Activated CD8-positive, alpha-beta memory T cell treated with anti-CD3 and anti-CD28 coated beads, Interleukin-2, amount 50 U/mL, for 1 hour (primary cell): ENCODE data around the gene PCDHA5.
"Not testable (repeated sequence)": the region's sequence is repeated elsewhere in the genome, so short reads cannot be mapped to it uniquely, and the experiment has no call there.

Experiments
- DNase-seq: peaks from one replicate; pipeline ENCODE4 v3.0.0-alpha.2; 2020; ENCODE audit errors: extremely low read depth

Gene PCDHA5

DNA sequence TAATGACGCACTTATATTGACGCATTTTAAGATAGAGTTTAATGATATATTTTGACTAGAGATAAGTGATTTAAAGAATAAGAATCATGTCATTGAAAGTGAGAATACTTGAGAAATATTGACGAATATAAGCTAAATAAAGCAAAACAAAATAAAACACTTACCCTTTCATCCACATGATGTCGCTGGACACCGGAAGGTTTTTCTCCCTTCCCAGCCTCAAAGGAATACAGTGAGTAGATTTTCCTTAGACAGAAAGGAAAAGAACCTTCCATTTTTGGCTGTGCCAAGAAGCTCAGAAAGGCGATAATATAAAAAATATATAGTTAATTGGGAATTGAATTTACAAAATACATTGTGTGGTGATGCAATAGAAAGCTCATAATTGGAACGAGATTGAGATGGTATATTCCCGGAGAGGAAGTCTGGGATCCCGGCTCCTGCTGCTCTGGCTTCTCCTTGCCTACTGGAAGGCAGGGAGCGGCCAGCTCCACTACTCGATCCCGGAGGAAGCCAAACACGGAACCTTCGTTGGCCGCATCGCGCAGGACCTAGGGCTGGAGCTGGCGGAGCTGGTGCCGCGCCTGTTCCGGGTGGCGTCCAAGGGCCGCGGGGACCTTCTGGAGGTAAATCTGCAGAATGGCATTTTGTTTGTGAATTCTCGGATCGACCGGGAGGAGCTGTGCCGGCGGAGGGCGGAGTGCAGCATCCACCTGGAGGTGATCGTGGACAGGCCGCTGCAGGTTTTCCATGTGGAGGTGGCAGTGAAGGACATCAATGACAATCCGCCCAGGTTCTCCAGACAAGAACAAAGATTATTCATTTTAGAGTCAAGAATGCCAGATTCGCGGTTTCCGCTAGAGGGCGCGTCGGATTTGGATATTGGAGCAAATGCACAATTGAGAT, at the start of gene PCDHA5:
Gene PCDHA5 (plus strand): TSS at position 239 of the 906 bp plus-strand sequence.
- DNase-seq, result no peak

DNA sequence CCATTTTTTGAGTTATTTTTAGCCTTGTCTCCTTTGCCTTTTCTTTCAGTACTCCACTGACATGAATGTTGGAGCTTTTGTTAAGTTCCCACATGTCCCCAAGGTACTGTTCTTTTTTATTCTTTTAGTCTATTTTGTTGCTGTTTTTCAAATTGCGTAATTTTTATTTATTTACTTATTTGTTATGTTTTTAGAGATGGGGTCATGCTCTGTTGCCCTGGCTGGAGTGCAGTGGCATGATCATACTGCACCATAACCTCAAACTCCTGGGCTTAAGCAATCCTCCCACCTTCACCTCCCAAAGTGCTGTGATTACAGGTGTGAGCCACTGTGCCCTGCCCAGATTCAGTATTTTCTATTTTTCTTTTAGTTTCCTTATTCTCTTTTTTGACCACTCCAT, 40.9 kb upstream of the PCDHA5 start:
- DNase-seq, result no peak

DNA sequence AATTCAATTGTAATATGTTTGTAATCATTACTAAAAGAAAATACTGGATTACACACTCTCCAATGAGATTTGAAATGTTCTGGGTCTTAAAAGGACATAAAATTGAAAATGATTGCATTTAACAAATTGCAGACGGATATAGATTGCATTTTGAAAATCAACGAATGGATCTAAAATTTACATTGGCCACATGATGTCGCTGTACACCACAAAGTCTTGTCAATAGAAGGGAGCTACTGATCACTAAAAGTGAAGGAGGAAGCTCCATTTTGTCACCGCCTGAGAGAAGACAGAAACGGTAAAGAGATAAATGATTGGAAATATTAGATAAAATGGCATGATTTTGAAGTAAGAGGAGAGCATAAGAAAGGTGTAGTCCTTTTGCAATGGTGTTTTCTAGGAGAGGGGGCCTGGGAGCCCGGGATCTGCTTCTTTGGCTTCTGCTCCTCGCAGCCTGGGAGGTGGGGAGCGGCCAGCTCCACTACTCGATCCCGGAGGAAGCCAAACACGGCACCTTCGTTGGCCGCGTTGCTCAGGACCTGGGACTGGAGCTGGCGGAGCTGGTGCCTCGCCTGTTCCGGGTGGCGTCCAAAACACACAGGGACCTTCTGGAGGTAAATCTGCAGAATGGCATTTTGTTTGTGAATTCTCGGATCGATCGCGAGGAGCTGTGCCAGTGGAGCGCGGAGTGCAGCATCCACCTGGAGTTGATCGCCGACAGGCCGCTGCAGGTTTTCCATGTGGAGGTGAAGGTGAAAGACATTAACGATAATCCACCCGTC, 35.3 kb upstream of the PCDHA5 start, which contains the start of gene PCDHA1:
Gene PCDHA1 (plus strand): TSS at position 236 of the 782 bp plus-strand sequence.
- DNase-seq, result no peak

DNA sequence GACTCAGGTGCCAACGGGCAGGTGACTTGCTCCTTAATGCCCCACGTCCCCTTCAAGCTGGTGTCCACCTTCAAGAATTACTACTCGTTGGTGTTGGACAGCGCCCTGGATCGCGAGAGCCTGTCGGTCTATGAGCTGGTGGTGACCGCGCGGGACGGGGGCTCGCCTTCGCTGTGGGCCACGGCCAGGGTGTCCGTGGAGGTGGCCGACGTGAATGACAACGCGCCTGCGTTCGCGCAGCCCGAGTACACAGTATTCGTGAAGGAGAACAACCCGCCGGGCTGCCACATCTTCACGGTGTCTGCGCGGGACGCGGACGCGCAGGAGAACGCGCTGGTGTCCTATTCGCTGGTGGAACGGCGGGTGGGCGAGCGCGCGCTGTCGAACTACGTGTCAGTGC, 34.0 kb upstream of the PCDHA5 start:
- DNase-seq, result not testable (repeated sequence)

DNA sequence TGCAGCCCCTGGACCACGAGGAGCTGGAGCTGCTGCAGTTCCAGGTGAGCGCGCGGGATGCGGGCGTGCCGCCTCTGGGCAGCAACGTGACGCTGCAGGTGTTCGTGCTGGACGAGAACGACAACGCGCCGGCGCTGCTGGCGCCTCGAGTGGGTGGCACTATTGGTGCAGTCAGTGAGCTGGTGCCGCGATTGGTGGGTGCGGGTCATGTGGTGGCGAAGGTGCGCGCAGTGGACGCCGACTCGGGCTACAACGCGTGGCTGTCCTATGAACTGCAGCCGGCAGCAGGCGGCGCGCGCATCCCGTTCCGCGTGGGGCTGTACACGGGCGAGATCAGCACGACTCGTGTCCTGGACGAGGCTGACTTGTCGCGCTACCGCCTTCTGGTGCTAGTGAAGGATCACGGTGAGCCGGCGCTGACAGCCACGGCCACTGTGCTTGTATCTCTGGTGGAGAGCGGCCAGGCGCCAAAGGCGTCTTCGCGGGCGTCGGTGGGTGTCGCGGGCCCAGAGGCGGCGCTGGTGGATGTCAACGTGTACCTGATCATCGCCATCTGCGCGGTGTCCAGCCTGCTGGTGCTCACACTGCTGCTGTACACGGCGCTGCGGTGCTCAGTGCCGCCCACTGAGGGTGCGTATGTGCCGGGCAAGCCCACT, 33.4 kb upstream of the PCDHA5 start:
- DNase-seq, result not testable (repeated sequence)

DNA sequence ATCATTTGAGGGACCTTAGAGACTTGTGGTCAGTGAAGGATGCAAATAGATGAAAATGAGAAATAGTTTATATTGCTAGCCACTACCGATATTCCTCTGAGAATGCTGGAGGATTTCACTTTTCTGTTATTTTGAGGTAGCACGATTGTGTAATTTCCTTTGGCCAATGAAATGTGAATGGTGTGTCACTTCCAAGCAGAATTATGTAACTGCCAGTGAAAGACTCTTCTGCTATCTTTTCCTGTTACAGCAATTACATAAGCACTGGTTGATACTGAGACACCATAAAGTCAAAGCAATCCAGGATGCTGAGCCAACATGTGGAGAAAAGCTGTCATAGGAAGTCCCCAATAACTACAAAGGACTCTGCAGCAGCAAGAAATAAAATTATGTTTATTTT, 30.3 kb upstream of the PCDHA5 start:
- DNase-seq, result no peak

DNA sequence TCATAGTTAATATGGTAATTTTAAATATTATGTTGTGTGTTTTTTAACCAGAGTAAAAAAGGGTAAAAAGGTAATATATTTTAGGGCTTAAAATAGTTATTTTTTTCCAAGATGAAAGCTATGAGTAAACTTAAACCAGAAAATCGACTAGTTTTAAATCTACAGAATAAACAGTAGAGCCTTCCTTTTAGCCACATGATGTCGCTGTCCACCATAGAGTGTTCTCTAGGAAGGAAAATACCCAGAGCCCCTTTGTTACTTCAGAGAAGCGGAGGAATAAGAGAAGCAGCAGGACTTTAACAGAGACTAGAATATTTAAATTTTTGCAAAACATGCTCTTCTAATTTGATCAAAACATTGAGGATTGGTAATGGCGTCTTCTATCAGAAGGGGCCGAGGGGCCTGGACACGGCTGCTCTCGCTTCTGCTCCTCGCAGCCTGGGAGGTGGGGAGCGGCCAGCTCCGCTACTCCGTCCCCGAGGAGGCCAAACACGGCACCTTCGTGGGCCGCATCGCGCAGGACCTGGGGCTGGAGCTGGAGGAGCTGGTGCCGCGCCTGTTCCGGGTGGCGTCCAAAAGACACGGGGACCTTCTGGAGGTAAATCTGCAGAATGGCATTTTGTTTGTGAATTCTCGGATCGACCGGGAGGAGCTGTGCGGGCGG, 26.7 kb upstream of the PCDHA5 start, which contains the start of gene PCDHA2:
Gene PCDHA2 (plus strand): TSS at position 258 of the 664 bp plus-strand sequence.
- no peak for DNase-seq

DNA sequence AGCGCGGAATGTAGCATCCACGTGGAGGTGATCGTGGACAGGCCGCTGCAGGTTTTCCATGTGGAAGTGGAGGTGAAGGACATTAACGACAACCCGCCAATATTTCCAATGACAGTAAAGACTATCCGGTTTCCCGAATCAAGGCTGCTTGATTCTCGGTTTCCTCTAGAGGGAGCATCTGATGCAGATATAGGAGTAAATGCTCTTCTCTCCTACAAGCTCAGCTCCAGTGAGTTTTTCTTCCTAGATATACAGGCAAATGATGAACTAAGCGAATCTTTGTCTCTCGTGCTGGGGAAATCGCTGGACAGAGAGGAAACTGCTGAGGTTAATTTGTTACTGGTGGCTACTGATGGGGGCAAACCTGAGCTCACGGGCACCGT, 26.2 kb upstream of the PCDHA5 start:
- DNase-seq, result no peak

DNA sequence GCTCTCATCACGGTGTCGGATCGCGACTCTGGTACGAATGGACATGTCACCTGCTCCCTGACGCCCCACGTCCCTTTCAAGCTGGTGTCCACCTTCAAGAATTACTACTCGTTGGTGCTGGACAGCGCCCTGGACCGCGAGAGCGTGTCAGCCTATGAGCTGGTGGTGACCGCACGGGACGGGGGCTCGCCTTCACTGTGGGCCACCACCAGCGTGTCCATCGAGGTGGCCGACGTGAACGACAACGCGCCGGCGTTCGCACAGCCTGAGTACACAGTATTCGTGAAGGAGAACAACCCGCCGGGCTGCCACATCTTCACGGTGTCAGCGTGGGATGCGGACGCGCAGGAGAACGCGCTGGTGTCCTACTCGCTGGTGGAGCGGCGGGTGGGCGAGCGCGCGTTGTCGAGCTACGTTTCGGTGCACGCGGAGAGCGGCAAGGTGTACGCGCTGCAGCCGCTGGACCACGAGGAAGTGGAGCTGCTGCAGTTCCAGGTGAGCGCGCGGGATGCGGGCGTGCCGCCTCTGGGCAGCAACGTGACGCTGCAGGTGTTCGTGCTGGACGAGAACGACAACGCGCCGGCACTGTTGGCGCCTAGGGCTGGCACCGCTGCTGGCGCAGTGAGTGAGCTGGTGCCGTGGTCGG, 25.2 kb upstream of the PCDHA5 start:
- DNase-seq, result not testable (repeated sequence)

DNA sequence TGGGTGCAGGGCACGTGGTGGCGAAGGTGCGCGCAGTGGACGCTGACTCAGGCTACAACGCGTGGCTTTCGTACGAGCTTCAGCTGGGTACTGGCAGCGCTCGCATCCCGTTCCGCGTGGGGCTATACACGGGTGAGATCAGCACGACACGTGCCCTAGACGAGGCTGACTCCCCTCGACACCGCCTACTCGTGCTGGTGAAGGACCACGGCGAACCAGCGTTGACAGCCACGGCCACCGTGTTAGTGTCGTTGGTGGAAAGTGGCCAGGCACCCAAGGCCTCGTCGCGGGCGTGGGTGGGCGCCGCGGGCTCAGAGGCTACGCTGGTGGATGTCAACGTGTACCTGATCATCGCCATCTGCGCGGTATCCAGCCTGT, 24.7 kb upstream of the PCDHA5 start:
- DNase-seq, result no peak

DNA sequence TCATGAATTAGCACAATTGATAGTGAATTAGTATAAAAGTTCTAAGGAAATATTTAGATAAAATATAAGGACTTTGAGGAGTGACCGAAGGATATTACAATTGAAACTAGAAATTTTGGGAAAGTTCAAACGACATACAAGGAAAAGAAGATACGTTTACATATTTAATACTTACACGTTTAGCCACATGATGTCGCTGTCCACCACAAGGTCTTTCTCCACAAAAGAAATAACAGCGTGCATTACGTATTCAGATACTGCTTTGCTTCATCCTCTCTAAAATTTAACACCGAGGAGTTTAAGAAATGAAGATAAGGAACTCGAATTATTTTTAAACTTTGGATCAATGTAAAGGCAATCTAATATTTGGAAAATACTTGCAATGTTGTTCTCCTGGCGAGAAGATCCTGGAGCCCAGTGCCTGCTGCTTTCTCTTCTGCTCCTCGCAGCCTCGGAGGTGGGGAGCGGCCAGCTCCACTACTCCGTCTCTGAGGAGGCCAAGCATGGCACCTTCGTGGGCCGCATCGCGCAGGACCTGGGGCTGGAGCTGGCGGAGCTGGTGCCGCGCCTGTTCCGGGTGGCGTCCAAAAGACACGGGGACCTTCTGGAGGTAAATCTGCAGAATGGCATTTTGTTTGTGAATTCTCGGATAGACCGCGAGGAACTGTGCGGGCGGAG, 20.5 kb upstream of the PCDHA5 start, which contains the start of gene PCDHA3:
Gene PCDHA3 (plus strand): TSS at position 242 of the 678 bp plus-strand sequence.
- no peak for DNase-seq

DNA sequence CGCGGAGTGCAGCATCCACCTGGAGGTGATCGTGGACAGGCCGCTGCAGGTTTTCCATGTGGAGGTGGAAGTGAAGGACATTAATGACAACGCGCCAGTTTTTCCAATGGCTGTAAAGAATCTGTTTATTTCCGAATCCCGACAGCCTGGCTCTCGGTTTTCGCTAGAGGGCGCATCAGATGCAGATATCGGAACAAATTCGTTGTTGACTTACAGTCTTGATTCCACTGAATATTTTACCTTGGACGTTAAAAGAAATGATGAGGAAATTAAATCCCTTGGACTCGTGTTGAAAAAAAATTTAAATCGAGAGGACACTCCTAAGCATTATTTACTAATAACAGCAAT, 19.9 kb upstream of the PCDHA5 start:
- DNase-seq, result no peak

DNA sequence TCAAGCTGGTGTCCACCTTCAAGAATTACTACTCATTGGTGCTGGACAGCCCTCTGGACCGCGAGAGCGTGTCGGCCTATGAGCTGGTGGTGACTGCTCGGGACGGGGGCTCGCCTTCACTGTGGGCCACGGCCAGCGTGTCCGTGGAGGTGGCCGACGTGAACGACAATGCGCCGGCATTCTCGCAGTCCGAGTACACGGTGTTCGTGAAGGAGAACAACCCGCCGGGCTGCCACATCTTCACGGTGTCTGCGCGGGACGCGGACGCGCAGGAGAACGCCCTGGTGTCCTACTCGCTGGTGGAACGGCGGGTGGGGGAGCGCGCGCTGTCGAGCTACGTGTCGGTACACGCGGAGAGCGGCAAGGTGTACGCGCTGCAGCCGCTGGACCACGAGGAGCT, 19.0 kb upstream of the PCDHA5 start:
- not testable (repeated sequence) for DNase-seq

DNA sequence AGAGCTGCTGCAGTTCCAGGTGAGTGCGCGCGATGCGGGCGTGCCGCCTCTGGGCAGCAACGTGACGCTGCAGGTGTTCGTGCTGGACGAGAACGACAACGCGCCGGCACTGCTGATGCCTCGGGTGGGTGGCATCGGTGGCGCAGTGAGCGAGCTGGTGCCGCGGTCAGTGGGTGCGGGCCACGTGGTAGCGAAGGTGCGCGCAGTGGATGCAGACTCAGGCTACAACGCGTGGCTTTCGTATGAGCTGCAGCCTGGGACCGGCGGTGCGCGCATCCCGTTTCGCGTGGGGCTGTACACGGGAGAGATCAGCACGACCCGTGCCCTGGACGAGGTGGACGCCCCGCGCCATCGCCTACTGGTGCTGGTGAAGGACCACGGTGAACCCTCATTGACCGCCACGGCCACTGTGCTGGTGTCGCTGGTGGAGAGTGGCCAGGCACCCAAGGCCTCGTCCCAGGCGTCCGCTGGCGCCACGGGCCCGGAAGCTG, 18.6 kb upstream of the PCDHA5 start:
- DNase-seq, result no peak

DNA sequence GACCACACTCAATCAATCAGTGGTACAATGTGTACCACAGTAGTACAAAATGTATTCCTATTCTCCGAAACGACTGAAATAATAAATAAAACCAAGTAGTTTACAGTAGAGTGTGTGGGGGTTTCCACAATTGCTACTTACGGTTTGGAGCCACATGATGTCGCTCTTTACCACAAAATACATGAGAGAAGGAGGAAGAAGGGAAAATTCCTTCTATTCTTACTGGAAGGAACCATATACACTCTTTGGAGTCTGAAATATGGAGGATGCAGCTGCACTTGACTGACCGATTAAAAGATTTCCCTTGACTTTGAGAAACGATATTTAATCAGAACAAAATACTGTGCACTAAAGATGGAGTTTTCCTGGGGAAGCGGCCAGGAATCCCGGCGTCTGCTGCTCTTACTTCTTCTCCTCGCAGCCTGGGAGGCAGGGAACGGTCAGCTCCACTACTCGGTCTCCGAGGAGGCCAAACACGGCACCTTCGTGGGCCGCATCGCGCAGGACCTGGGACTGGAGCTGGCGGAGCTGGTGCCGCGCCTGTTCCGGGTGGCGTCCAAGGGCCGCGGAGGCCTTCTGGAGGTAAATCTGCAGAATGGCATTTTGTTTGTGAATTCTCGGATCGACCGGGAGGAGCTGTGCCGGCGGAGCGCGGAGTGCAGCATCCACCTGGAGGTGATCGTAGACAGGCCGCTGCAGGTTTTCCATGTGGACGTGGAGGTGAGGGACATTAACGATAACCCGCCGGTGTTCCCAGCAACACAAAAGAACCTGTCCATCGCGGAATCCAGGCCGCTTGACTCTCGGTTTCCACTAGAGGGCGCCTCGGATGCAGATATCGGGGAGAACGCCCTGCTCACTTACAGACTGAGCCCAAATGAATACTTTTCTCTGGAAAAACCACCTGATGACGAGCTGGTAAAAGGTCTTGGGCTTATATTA, 14.3 kb upstream of the PCDHA5 start, which contains the start of gene PCDHA4:
Gene PCDHA4 (plus strand): TSS at position 235 of the 942 bp plus-strand sequence.
- no peak for DNase-seq

DNA sequence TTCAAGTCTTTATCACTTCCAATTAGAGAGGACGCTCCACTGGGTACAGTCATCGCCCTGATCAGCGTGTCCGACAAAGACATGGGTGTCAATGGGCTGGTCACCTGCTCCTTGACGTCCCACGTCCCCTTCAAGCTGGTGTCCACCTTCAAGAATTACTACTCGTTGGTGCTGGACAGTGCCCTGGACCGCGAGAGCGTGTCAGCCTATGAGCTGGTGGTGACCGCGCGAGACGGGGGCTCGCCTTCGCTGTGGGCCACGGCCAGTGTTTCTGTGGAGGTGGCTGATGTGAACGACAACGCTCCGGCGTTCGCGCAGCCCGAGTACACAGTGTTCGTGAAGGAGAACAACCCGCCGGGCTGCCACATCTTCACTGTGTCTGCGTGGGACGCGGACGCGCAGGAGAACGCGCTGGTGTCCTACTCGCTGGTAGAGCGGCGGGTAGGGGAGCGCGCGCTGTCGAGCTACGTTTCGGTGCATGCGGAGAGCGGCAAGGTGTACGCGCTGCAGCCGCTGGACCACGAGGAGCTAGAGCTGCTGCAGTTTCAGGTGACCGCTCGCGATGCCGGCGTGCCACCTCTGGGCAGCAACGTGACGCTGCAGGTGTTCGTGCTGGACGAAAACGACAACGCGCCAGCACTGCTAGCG, 13.0 kb upstream of the PCDHA5 start:
- not testable (repeated sequence) for DNase-seq

DNA sequence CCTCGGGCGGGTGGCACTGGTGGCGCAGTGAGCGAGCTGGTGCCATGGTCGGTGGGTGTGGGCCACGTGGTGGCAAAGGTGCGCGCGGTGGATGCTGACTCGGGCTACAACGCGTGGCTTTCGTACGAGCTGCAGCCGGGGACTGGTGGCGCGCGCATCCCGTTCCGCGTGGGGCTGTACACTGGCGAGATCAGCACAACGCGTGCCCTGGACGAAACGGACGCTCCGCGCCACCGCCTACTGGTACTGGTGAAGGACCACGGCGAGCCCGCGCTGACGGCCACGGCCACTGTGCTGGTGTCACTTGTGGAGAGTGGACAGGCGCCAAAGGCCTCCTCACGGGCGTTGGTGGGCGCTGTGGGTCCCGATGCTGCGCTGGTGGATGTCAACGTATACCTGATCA, 12.5 kb upstream of the PCDHA5 start:
- DNase-seq, result no peak

DNA sequence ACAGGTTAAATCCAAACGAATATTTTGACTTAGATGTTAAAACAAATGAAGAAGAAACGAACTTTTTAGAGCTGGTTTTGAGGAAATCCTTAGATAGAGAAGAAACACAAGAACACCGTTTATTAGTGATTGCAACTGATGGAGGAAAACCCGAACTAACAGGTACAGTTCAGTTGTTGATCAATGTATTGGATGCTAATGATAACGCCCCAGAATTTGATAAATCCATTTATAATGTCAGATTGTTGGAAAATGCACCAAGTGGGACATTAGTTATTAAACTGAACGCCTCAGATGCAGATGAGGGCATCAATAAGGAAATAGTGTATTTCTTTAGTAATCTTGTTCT, 842 bp downstream of the PCDHA5 start:
- DNase-seq, result no peak

DNA sequence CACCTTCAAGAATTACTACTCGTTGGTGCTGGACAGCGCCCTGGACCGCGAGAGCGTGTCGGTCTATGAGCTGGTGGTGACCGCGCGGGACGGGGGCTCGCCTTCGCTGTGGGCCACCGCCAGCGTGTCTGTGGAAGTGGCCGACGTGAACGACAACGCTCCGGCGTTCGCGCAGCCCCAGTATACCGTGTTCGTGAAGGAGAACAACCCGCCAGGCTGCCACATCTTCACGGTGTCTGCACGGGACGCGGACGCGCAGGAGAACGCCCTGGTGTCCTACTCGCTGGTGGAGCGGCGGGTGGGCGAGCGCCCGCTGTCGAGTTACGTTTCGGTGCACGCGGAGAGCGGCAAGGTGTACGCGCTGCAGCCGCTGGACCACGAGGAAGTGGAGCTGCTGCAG, 1.6 kb downstream of the PCDHA5 start:
- not testable (repeated sequence) for DNase-seq
